SK-N-SH (cell line): ENCODE results near the gene CUX1. TPM values are rescaled to one million over a fixed set of nuclear protein-coding genes. Genes with fewer than 3 reads are reported as not detected.

ENCODE experiments used
- CTCF ChIA-PET: fragments of 300-600, 350-600 bp; formaldehyde crosslinking; extraction: SDS; loops from one replicate; lab custom pipeline; 2021; lab: Yijun Ruan, JAX
- POLR2A ChIA-PET: fragments of 350-600 bp; sonication (Branson Sonifier 250); formaldehyde crosslinking; extraction: SDS; loops from one replicate; lab custom pipeline; 2020; ENCODE audit warnings: antibody characterized with exemption, inconsistent platforms; lab: Yijun Ruan, JAX
- DNase-seq: peaks from one replicate; pipeline ENCODE4 v3.0.0; 2012
- H2AFZ ChIP-seq: fragments of 200-600 bp; sonication (generic); 2 replicates; pipeline ENCODE4 v1.8.1; 2016; ENCODE audit warnings: antibody characterized with exemption, mild to moderate bottlenecking, low read depth
- H3F3A ChIP-seq: fragments of 200-600 bp; sonication (generic); replicated peaks from 2 replicates; pipeline ENCODE3; 2016; ENCODE audit warnings: antibody characterized with exemption, mild to moderate bottlenecking; ENCODE audit not compliant: insufficient read depth
- H3K27ac ChIP-seq, 2 experiments: fragments of 200-500 bp in 1 of 2; fragments of 200-600 bp in 1 of 2; sonication (Bioruptor generic) in 1 of 2; sonication (generic), shearing (Covaris generic) in 1 of 2; 2 replicates each; pipeline versions ENCODE4 v1.5.1 to v1.6.1; 2014 to 2016; ENCODE audit warnings: low read depth in 2 of 2, inconsistent platforms in 1 of 2, low read length in 1 of 2, mild to moderate bottlenecking in 1 of 2, mixed read lengths in 1 of 2
- H3K27me3 ChIP-seq: fragments of 200-600 bp; sonication (generic), shearing (Covaris generic); 2 replicates; pipeline ENCODE4 v1.6.1; 2016; ENCODE audit warnings: mixed run types; ENCODE audit not compliant: insufficient read depth
- H3K36me3 ChIP-seq, 2 experiments: fragments of 200-500 bp in 1 of 2; fragments of 200-600 bp in 1 of 2; sonication (Bioruptor generic) in 1 of 2; sonication (generic) in 1 of 2; replicated peaks in 1 of 2; 2 replicates each; pipeline versions ENCODE3 to v1.5.1; 2014 to 2016; ENCODE audit warnings: low read length in 1 of 2, mild to moderate bottlenecking in 1 of 2; ENCODE audit not compliant: insufficient read depth in 2 of 2, control insufficient read depth in 1 of 2
- H3K4me1 ChIP-seq, 2 experiments: fragments of 200-500 bp in 1 of 2; fragments of 200-600 bp in 1 of 2; sonication (Bioruptor generic) in 1 of 2; sonication (generic), shearing (Covaris generic) in 1 of 2; 2 replicates each; pipeline versions ENCODE4 v1.5.1 to v1.6.1; 2014 to 2016; ENCODE audit warnings: low read depth in 1 of 2, low read length in 1 of 2, mixed run types in 1 of 2; ENCODE audit not compliant: insufficient read depth in 2 of 2, control insufficient read depth in 1 of 2
- H3K4me2 ChIP-seq: fragments of 200-600 bp; sonication (generic), shearing (Covaris generic); 2 replicates; pipeline ENCODE4 v1.6.1; 2017; ENCODE audit warnings: mixed run types
- H3K4me3 ChIP-seq, 2 experiments: fragments of 200-500 bp in 1 of 2; fragments of 200-600 bp in 1 of 2; sonication (Bioruptor generic) in 1 of 2; sonication (generic), shearing (Covaris generic) in 1 of 2; 2 replicates each; pipeline versions ENCODE4 v1.5.1 to v1.8.1; 2014 to 2016; ENCODE audit warnings: low read depth in 2 of 2, inconsistent platforms in 1 of 2, low read length in 1 of 2, mild to moderate bottlenecking in 1 of 2, mixed read lengths in 1 of 2, moderate library complexity in 1 of 2
- H3K79me2 ChIP-seq: fragments of 200-600 bp; sonication (generic); 2 replicates; pipeline ENCODE4 v1.8.1; 2017; ENCODE audit warnings: mild to moderate bottlenecking; ENCODE audit not compliant: insufficient read depth
- H3K9ac ChIP-seq: fragments of 200-600 bp; sonication (generic); 2 replicates; pipeline ENCODE4 v1.6.1; 2017; ENCODE audit warnings: mixed run types
- H3K9me2 ChIP-seq: fragments of 200-600 bp; sonication (generic); 2 replicates; pipeline ENCODE4 v1.6.1; 2017; ENCODE audit warnings: mixed run types
- H3K9me3 ChIP-seq: fragments of 200-600 bp; sonication (generic); 2 replicates; pipeline ENCODE4 v1.6.1; 2017; ENCODE audit warnings: mixed run types, mild to moderate bottlenecking, moderate library complexity
- H4K20me1 ChIP-seq: fragments of 200-600 bp; sonication (generic); 2 replicates; pipeline ENCODE4 v1.6.1; 2017; ENCODE audit warnings: mild to moderate bottlenecking, mixed run types; ENCODE audit not compliant: insufficient read depth
- CTCF ChIP-seq: fragments of 200-600 bp; sonication (generic); IDR thresholded peaks from 2 replicates; pipeline ENCODE4 v1.6.1; 2017; ENCODE audit warnings: antibody characterized with exemption, mild to moderate bottlenecking, moderate library complexity
- EZH2phosphoT487 ChIP-seq: fragments of 200-600 bp; sonication (generic); IDR thresholded peaks from 2 replicates; pipeline ENCODE4 v1.6.1; 2017; ENCODE audit warnings: low read depth, mixed run types, mild to moderate bottlenecking, antibody characterized with exemption, moderate library complexity, borderline replicate concordance
- FOXJ3 ChIP-seq: sonication (generic); formaldehyde crosslinking; IDR thresholded peaks from 2 replicates; pipeline ENCODE4 v1.5.1; 2020; ENCODE audit warnings: mild to moderate bottlenecking, missing genetic modification reagents
- FOXM1 ChIP-seq: IDR thresholded peaks from 2 replicates; pipeline ENCODE4 v1.4.0; 2012; ENCODE audit warnings: low read depth, mild to moderate bottlenecking
- MAX ChIP-seq: IDR thresholded peaks from 2 replicates; pipeline ENCODE4 v1.4.0; 2012; ENCODE audit warnings: low read depth
- NRF1 ChIP-seq: IDR thresholded peaks from 2 replicates; pipeline ENCODE4 v1.6.1; 2012; ENCODE audit warnings: low read depth, mild to moderate bottlenecking, low read length
- PBX3 ChIP-seq: IDR thresholded peaks from 2 replicates; pipeline ENCODE4; 2012
- RCOR1 ChIP-seq: fragments of 150-350 bp; IDR thresholded peaks from 2 replicates; pipeline ENCODE4 v1.6.1; 2017; ENCODE audit warnings: antibody characterized with exemption, low read length
- SIN3A ChIP-seq: IDR thresholded peaks from 2 replicates; pipeline ENCODE4 v1.6.1; 2012; ENCODE audit warnings: low read depth, mild to moderate bottlenecking, low read length, moderate library complexity, borderline replicate concordance
- SMC3 ChIP-seq: IDR thresholded peaks from 2 replicates; pipeline ENCODE4 v1.6.1; 2012; ENCODE audit warnings: low read depth, low read length, improper control_type of control experiment
- TAF1 ChIP-seq: IDR thresholded peaks from 2 replicates; pipeline ENCODE4 v1.6.1; 2012; ENCODE audit warnings: low read depth, mild to moderate bottlenecking, low read length, moderate library complexity, borderline replicate concordance
- TCF12 ChIP-seq: IDR thresholded peaks from 2 replicates; pipeline ENCODE4 v1.4.0; 2012
- TEAD4 ChIP-seq: IDR thresholded peaks from 2 replicates; pipeline ENCODE4 v1.4.0; 2012; ENCODE audit warnings: mild to moderate bottlenecking, borderline replicate concordance; ENCODE audit not compliant: insufficient read depth
- USF2 ChIP-seq: fragments of 150-350 bp; IDR thresholded peaks from 2 replicates; pipeline ENCODE4 v1.6.1; 2017; ENCODE audit warnings: antibody characterized with exemption, low read length, low read depth, borderline replicate concordance
- YY1 ChIP-seq: IDR thresholded peaks from 2 replicates; pipeline ENCODE4 v1.4.0; 2012; ENCODE audit warnings: low read depth, mild to moderate bottlenecking
- WGBS: methylation state at CpG from one replicate; pipeline ENCODE4 v1.1.6; 2017; ENCODE audit warnings: low lambda C conversion rate; 5-methylcytosine and 5-hydroxymethylcytosine counted together
- polyA plus RNA-seq, 3 experiments: library from polyadenylated mRNA; depleted of rRNA; stranded (reverse); fragments of >200 nt; gene quantifications; 2 replicates each; pipeline ENCODE4 v1.2.3, GENCODE V29; 2012

CUX1 gene
- polyA plus RNA-seq, 1 of the 3 experiments (the other 2 are of a cell fraction) = 68.6 TPM

- H3K4me1 ChIP-seq = peaks cover 33 to 35% of the 10 kb centered on the region in 2 experiments
- POLR2A ChIA-PET = interaction anchor here (0.7 to 1.0 kb wide), 4 partner anchors 19 to 53 kb away, joined by 3 to 5 read pairs (median 4); no protein-coding TSS in a partner anchor
- H3K4me2 ChIP-seq = peak overlapping the region; percentile 71
- H3K9me2 ChIP-seq = no peaks in the 10 kb centered on the region
- peak overlapping the region; percentile 63 to 97 for H3K27ac ChIP-seq
- H3F3A ChIP-seq = peaks cover 39% of the 10 kb centered on the region
- TF ChIP-seq TCF12 (no peak), USF2 (no peak), FOXJ3 (0 out of 2 replicates have a peak, but pooled peaks have one; percentile 48)
- H3K4me3 ChIP-seq = peak overlapping the region; percentile 23 to 36
- H2AFZ ChIP-seq = no peak overlapping the region
- H4K20me1 ChIP-seq = peaks cover 19% of the 10 kb centered on the region
- WGBS = 68% methylated on average over 11 of the region's 11 CpGs
- H3K79me2 ChIP-seq = peaks cover 35% of the 10 kb centered on the region; the same call in 1 of the 2 replicates
- no peaks in the 10 kb centered on the region for H3K27me3 ChIP-seq
- CTCF ChIA-PET = interaction anchor here (0.8 to 2.4 kb wide), 16 partner anchors 9 to 502 kb away, joined by 3 to 12 read pairs (median 3); partner anchors contain the start of gene CUX1
- DNase-seq = peak; percentile 64
- H3K9me3 ChIP-seq = no peaks in the 10 kb centered on the region
- H3K9ac ChIP-seq = peak overlapping the region; percentile 0; the same call in 1 of the 2 replicates
- no peaks in the 10 kb centered on the region for H3K36me3 ChIP-seq
Observed at GRCh38 chr7:102045681-102046372, 228.4 kb downstream of the CUX1 start.

- peaks cover 33% of the 10 kb centered on the region in 2 experiments for H3K4me1 ChIP-seq
- no peak for TF ChIP-seq CTCF
- TF ChIP-seq FOXJ3 = no peak
- TF ChIP-seq FOXM1 = no peak
- TF ChIP-seq SMC3 = no peak
- no peak for TF ChIP-seq PBX3
- no peak for TF ChIP-seq RCOR1
- no peak for TF ChIP-seq TAF1
- TF ChIP-seq MAX = no peak
- TF ChIP-seq NRF1 = no peak
- TF ChIP-seq EZH2phosphoT487 = no peak
- no peak for TF ChIP-seq SIN3A
- no peak for TF ChIP-seq USF2
- TF ChIP-seq TEAD4 = no peak
- no peak for TF ChIP-seq YY1
- H3K4me2 ChIP-seq = no peak overlapping the region
- H3K36me3 ChIP-seq = no peaks in the 10 kb centered on the region
- CTCF ChIA-PET = interaction anchor here (0.8 to 2.4 kb wide), 11 partner anchors 9 to 503 kb away, joined by 3 to 12 read pairs (median 3); no protein-coding TSS in a partner anchor
- peak overlapping the region in 1 of 2 experiments; percentile 97; a peak in 2 of 4 replicates for H3K27ac ChIP-seq
- peaks cover 19% of the 10 kb centered on the region for H4K20me1 ChIP-seq
- no peak overlapping the region for H3K9ac ChIP-seq
- no peak overlapping the region for H3K4me3 ChIP-seq
- no peak overlapping the region for H2AFZ ChIP-seq
- WGBS = 91% methylated on average over 11 of the region's 11 CpGs
- no peaks in the 10 kb centered on the region for H3K27me3 ChIP-seq
- no peaks in the 10 kb centered on the region for H3K9me3 ChIP-seq
- no peaks in the 10 kb centered on the region for H3K9me2 ChIP-seq
- DNase-seq = no peak
- peaks cover 35% of the 10 kb centered on the region; the same call in 1 of the 2 replicates for H3K79me2 ChIP-seq
- peaks cover 32% of the 10 kb centered on the region for H3F3A ChIP-seq
- POLR2A ChIA-PET = no interaction called here
Observed at GRCh38 chr7:102046373-102047117, 229.1 kb downstream of the CUX1 start.
